Fibroblast of lung (primary cell): ENCODE results near the gene TMEM123. TPM values are rescaled to one million over a fixed set of nuclear protein-coding genes. Genes with fewer than 3 reads are reported as not detected.

Experiments used
- DNase-seq, 2 donors: peaks; one replicate each; pipeline versions ENCODE4 v3.0.0 to v3.0.0-alpha.2; 2010; ENCODE audit warnings: low read depth in 2 of 2
- H2AFZ ChIP-seq: 2 replicates; pipeline ENCODE4 v1.5.1; 2012; ENCODE audit warnings: low read length, control low read depth, inconsistent platforms
- H3K27ac ChIP-seq: 2 replicates; pipeline ENCODE4 v1.5.1; 2011; ENCODE audit warnings: low read length, control low read depth; ENCODE audit not compliant: insufficient read depth
- H3K27me3 ChIP-seq: 2 replicates; pipeline ENCODE4 v1.5.1; 2011; ENCODE audit warnings: mild to moderate bottlenecking, low read length; ENCODE audit not compliant: control insufficient read depth, insufficient read depth
- H3K36me3 ChIP-seq: 2 replicates; pipeline ENCODE4 v1.5.1; 2011; ENCODE audit warnings: low read length; ENCODE audit not compliant: control insufficient read depth, insufficient read depth
- H3K4me1 ChIP-seq: 2 replicates; pipeline ENCODE4 v1.5.1; 2011; ENCODE audit warnings: low read length; ENCODE audit not compliant: control insufficient read depth, insufficient read depth; ENCODE audit errors: extremely low read depth
- H3K4me2 ChIP-seq: 2 replicates; pipeline ENCODE4 v1.5.1; 2011; ENCODE audit warnings: low read length, control low read depth; ENCODE audit not compliant: insufficient read depth; ENCODE audit errors: extremely low read depth
- H3K4me3 ChIP-seq, 4 experiments: fragments of 200-600 bp in 1 of 4; sonication (generic) in 1 of 4; replicated peaks in 1 of 4; 2 replicates each; pipeline ENCODE4 v1.5.1; 2011 to 2016; ENCODE audit warnings: low read length in 4 of 4, low read depth in 3 of 4, mild to moderate bottlenecking in 3 of 4, control low read depth in 2 of 4, inconsistent platforms in 1 of 4, mixed read lengths in 1 of 4; ENCODE audit not compliant: insufficient read depth in 1 of 4; ENCODE audit errors: control extremely low read depth in 1 of 4
- H3K79me2 ChIP-seq: 2 replicates; pipeline ENCODE4 v1.5.1; 2012; ENCODE audit warnings: mild to moderate bottlenecking, low read length, inconsistent platforms; ENCODE audit not compliant: control insufficient read depth, insufficient read depth
- H3K9ac ChIP-seq: 2 replicates; pipeline ENCODE4 v1.5.1; 2011; ENCODE audit warnings: mild to moderate bottlenecking, low read length, control low read depth; ENCODE audit not compliant: insufficient read depth
- H3K9me3 ChIP-seq: 2 replicates; pipeline ENCODE4 v1.5.1; 2012; ENCODE audit warnings: low read depth, low read length; ENCODE audit not compliant: control insufficient read depth, insufficient read depth
- H4K20me1 ChIP-seq: 2 replicates; pipeline ENCODE4 v1.5.1; 2011; ENCODE audit warnings: low read length; ENCODE audit not compliant: control insufficient read depth, insufficient read depth; ENCODE audit errors: extremely low read depth
- CTCF ChIP-seq, 2 donors: IDR thresholded peaks in 1 of 2; conservative IDR thresholded peaks in 1 of 2; 1 replicate in 1 of 2; 2 replicates in 1 of 2; pipeline ENCODE4 v1.5.1; 2011 to 2012; ENCODE audit warnings: low read length in 2 of 2, control low read depth in 1 of 2, inconsistent platforms in 1 of 2, low read depth in 1 of 2, mild to moderate bottlenecking in 1 of 2
- EZH2 ChIP-seq: IDR thresholded peaks from 2 replicates; pipeline ENCODE4 v1.5.1; 2012; ENCODE audit warnings: low read length, control low read depth, mild to moderate bottlenecking; ENCODE audit errors: missing control alignments
- polyA plus RNA-seq, 2 donors: library from polyadenylated mRNA; depleted of rRNA in 1 of 2; stranded (reverse) in 1 of 2; unstranded in 1 of 2; fragments of >200 nt; gene quantifications; 2 replicates each; pipeline ENCODE4 v1.2.1, GENCODE V29; 2011 to 2012; ENCODE audit warnings: missing spikeins in 1 of 2
- total RNA-seq: library from RNA; depleted of rRNA; stranded (reverse); fragments of >200 nt; gene quantifications from 2 replicates; pipeline ENCODE4 v1.2.1, GENCODE V29; 2014

TMEM123 gene
- total and polyA plus RNA-seq, 2 donors (not counting 1 experiment from before 2014, with no cell fraction given), result 127 to 355 TPM

GRCh38 chr11:102426570-102426969 is 26.0 kb downstream of the TMEM123 start:
- Histone ChIP-seq H3K27me3 (no peaks in the 10 kb centered on the region), H3K9me3 (no peaks in the 10 kb centered on the region), H3K9ac (no peak overlapping the region), H3K79me2 (no peaks in the 10 kb centered on the region), H3K27ac (no peak overlapping the region), H4K20me1 (no peaks in the 10 kb centered on the region), H3K4me3 (no peak overlapping the region), H3K4me2 (no peak overlapping the region), H3K36me3 (no peaks in the 10 kb centered on the region), H2AFZ (no peak overlapping the region), H3K4me1 (peaks cover 2% of the 10 kb centered on the region)
- no peak for TF ChIP-seq CTCF (conservative IDR thresholded peaks at IDR 0.05 in 1 of 2, IDR thresholded peaks at IDR 0.05 in 1 of 2; ENCODE audit: low read depth in 1 of 2, low read length in 2 of 2)
- TF ChIP-seq EZH2, result no peak
- DNase-seq, result no peak

- no peak overlapping the region for H3K4me2 ChIP-seq
- no peaks in the 10 kb centered on the region for H3K36me3 ChIP-seq
- no peak overlapping the region for H3K27ac ChIP-seq
- no peaks in the 10 kb centered on the region for H3K27me3 ChIP-seq
- H3K9me3 ChIP-seq, result no peaks in the 10 kb centered on the region
- no peaks in the 10 kb centered on the region for H4K20me1 ChIP-seq
- no peak overlapping the region for H2AFZ ChIP-seq
- no peaks in the 10 kb centered on the region for H3K79me2 ChIP-seq
- no peak overlapping the region for H3K9ac ChIP-seq
- H3K4me1 ChIP-seq, result peaks cover 2% of the 10 kb centered on the region
- TF ChIP-seq EZH2 (no peak), CTCF (conservative IDR thresholded peaks at IDR 0.05 in 1 of 2, IDR thresholded peaks at IDR 0.05 in 1 of 2; ENCODE audit: low read depth in 1 of 2, low read length in 2 of 2) (no peak)
- H3K4me3 ChIP-seq, result no peak overlapping the region
- no peak for DNase-seq
Observed at GRCh38 chr11:102426000-102426399, 26.6 kb downstream of the TMEM123 start.

DNA sequence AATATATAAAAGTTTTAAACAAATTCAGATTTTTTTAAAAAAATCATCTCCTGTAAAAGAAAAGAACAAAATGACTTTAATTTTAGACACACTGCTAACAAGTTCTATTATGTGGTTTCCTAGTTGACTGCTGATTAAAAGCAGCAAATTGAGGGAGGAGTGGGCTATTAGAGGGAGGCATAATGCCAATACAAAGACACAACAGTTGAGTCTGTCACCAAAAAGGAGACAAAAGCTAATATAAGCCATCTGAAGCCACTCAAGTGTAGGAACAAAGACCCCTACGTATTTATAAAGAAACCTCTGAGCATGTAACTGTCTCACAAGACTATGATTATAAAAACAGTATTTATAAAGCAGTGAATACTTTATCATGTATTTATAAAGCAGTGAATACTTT is 28.6 kb downstream of the TMEM123 start:
- no peaks in the 10 kb centered on the region for H3K4me1 ChIP-seq
- no peak overlapping the region for H2AFZ ChIP-seq
- H3K9me3 ChIP-seq, result no peaks in the 10 kb centered on the region
- peaks cover 2% of the 10 kb centered on the region for H3K79me2 ChIP-seq
- no peaks in the 10 kb centered on the region for H4K20me1 ChIP-seq
- H3K4me2 ChIP-seq, result no peak overlapping the region
- no peak for DNase-seq
- no peak overlapping the region for H3K27ac ChIP-seq
- H3K4me3 ChIP-seq, result no peak overlapping the region
- H3K9ac ChIP-seq, result no peak overlapping the region
- no peaks in the 10 kb centered on the region for H3K27me3 ChIP-seq
- TF ChIP-seq EZH2, result no peak
- no peak for TF ChIP-seq CTCF (conservative IDR thresholded peaks at IDR 0.05 in 1 of 2, IDR thresholded peaks at IDR 0.05 in 1 of 2; ENCODE audit: low read depth in 1 of 2, low read length in 2 of 2)
- no peaks in the 10 kb centered on the region for H3K36me3 ChIP-seq
